ENCODE data around the gene TRIM28. TPM values are rescaled to one million over a fixed set of nuclear protein-coding genes. Genes with fewer than 3 reads are reported as not detected.
A peak's percentile ranks its signal among the peaks of the same experiment; 100 is the strongest.

The TRIM28 gene
- 293 and 325 TPM in 2 replicates for total RNA-seq
- polyA plus RNA-seq: 160 and 273 TPM in 2 replicates
- polyA plus RNA-seq (2012): 297 and 535 TPM in 2 replicates
- polyA minus RNA-seq (ENCODE audit: low replicate concordance): 1,633 and 2,396 TPM in 2 replicates

- H2AFZ ChIP-seq (ENCODE audit: low read length): peak within 1 kb of the TSS; percentile 73
- TF ChIP-seq EZH2 (IDR thresholded peaks at IDR 0.05; ENCODE audit: low read length, missing control alignments) (no peak), CTCF (conservative IDR thresholded peaks at IDR 0.05 in 1 of 2, IDR thresholded peaks at IDR 0.05 in 1 of 2; ENCODE audit: low read depth in 1 of 2, low read length in 2 of 2) (no peak)
- peaks cover 20% of the 10 kb centered on the region for H3K36me3 ChIP-seq (ENCODE audit: control insufficient read depth, insufficient read depth, low read length)
- H3K9me3 ChIP-seq (ENCODE audit: control insufficient read depth, insufficient read depth, low read depth, low read length): no peaks in the 10 kb centered on the region
- H3K4me1 ChIP-seq (ENCODE audit: control insufficient read depth, extremely low read depth, insufficient read depth, low read length): peaks cover 9% of the 10 kb centered on the region
- H3K27me3 ChIP-seq (ENCODE audit: control insufficient read depth, insufficient read depth, low read length): peaks cover 6% of the 10 kb centered on the region
- peak within 1 kb of the TSS; percentile 85 for H3K9ac ChIP-seq (ENCODE audit: insufficient read depth, low read length)
- peaks cover 7% of the 10 kb centered on the region for H4K20me1 ChIP-seq (ENCODE audit: control insufficient read depth, extremely low read depth, insufficient read depth, low read length)
- peak within 1 kb of the TSS; percentile 90 to 96 (median 94) for H3K4me3 ChIP-seq (replicated peaks in 1 of 4; ENCODE audit: control extremely low read depth in 1 of 4, insufficient read depth in 1 of 4, low read depth in 3 of 4, low read length in 4 of 4)
- peaks cover 43% of the 10 kb centered on the region for H3K79me2 ChIP-seq (ENCODE audit: control insufficient read depth, insufficient read depth, low read length)
- peak within 1 kb of the TSS; percentile 75 for H3K4me2 ChIP-seq (ENCODE audit: extremely low read depth, insufficient read depth, low read length)
- H3K27ac ChIP-seq (ENCODE audit: insufficient read depth, low read length): peak within 1 kb of the TSS; percentile 96
- peak; percentile 99 for DNase-seq (ENCODE audit: low read depth in 2 of 2)
These were observed at the start of gene TRIM28 for GRCh38 chr19:58543826-58544590. Gene TRIM28 (plus strand): TSS chr19:58544064. CDS start chr19:58544758, 694 bp downstream.

- H3K9ac ChIP-seq (ENCODE audit: insufficient read depth, low read length): no peak overlapping the region
- no peak for DNase-seq (ENCODE audit: low read depth in 2 of 2)
- no peak overlapping the region for H3K4me3 ChIP-seq (replicated peaks in 1 of 4; ENCODE audit: control extremely low read depth in 1 of 4, insufficient read depth in 1 of 4, low read depth in 3 of 4, low read length in 4 of 4)
- no peak overlapping the region for H3K27ac ChIP-seq (ENCODE audit: insufficient read depth, low read length)
- no peak for TF ChIP-seq CTCF (conservative IDR thresholded peaks at IDR 0.05 in 1 of 2, IDR thresholded peaks at IDR 0.05 in 1 of 2; ENCODE audit: low read depth in 1 of 2, low read length in 2 of 2)
- no peak for TF ChIP-seq EZH2 (IDR thresholded peaks at IDR 0.05; ENCODE audit: low read length, missing control alignments)
- H3K79me2 ChIP-seq (ENCODE audit: control insufficient read depth, insufficient read depth, low read length): no peaks in the 10 kb centered on the region
- H3K27me3 ChIP-seq (ENCODE audit: control insufficient read depth, insufficient read depth, low read length): no peaks in the 10 kb centered on the region
- H3K4me1 ChIP-seq (ENCODE audit: control insufficient read depth, extremely low read depth, insufficient read depth, low read length): peaks cover 5% of the 10 kb centered on the region
- no peaks in the 10 kb centered on the region for H3K36me3 ChIP-seq (ENCODE audit: control insufficient read depth, insufficient read depth, low read length)
- no peak overlapping the region for H2AFZ ChIP-seq (ENCODE audit: low read length)
- H3K9me3 ChIP-seq (ENCODE audit: control insufficient read depth, insufficient read depth, low read depth, low read length): no peaks in the 10 kb centered on the region
- H4K20me1 ChIP-seq (ENCODE audit: control insufficient read depth, extremely low read depth, insufficient read depth, low read length): no peaks in the 10 kb centered on the region
- no peak overlapping the region for H3K4me2 ChIP-seq (ENCODE audit: extremely low read depth, insufficient read depth, low read length)
These were observed 46.2 kb upstream of the TRIM28 start for GRCh38 chr19:58497634-58498170.

- DNase-seq (ENCODE audit: low read depth in 2 of 2): no peak
- H3K9ac ChIP-seq (ENCODE audit: insufficient read depth, low read length): no peak overlapping the region
- H3K4me2 ChIP-seq (ENCODE audit: extremely low read depth, insufficient read depth, low read length): peak overlapping the region; percentile 78
- no peak for TF ChIP-seq EZH2 (IDR thresholded peaks at IDR 0.05; ENCODE audit: low read length, missing control alignments)
- no peak for TF ChIP-seq CTCF (conservative IDR thresholded peaks at IDR 0.05 in 1 of 2, IDR thresholded peaks at IDR 0.05 in 1 of 2; ENCODE audit: low read depth in 1 of 2, low read length in 2 of 2)
- H3K79me2 ChIP-seq (ENCODE audit: control insufficient read depth, insufficient read depth, low read length): no peaks in the 10 kb centered on the region
- peak overlapping the region; percentile 83 for H2AFZ ChIP-seq (ENCODE audit: low read length)
- H3K27me3 ChIP-seq (ENCODE audit: control insufficient read depth, insufficient read depth, low read length): no peaks in the 10 kb centered on the region
- H4K20me1 ChIP-seq (ENCODE audit: control insufficient read depth, extremely low read depth, insufficient read depth, low read length): no peaks in the 10 kb centered on the region
- no peaks in the 10 kb centered on the region for H3K36me3 ChIP-seq (ENCODE audit: control insufficient read depth, insufficient read depth, low read length)
- peak overlapping the region; percentile 28 to 69 (median 46) for H3K4me3 ChIP-seq (replicated peaks in 1 of 4; ENCODE audit: control extremely low read depth in 1 of 4, insufficient read depth in 1 of 4, low read depth in 3 of 4, low read length in 4 of 4)
- peaks cover 5% of the 10 kb centered on the region for H3K4me1 ChIP-seq (ENCODE audit: control insufficient read depth, extremely low read depth, insufficient read depth, low read length)
- H3K27ac ChIP-seq (ENCODE audit: insufficient read depth, low read length): no peak overlapping the region
- H3K9me3 ChIP-seq (ENCODE audit: control insufficient read depth, insufficient read depth, low read depth, low read length): no peaks in the 10 kb centered on the region
These were observed 45.4 kb upstream of the TRIM28 start for GRCh38 chr19:58498316-58499020.
